Parietal lobe (tissue), 2 donors: ENCODE data around the gene ATG5. TPM values are rescaled to one million over a fixed set of nuclear protein-coding genes. Genes with fewer than 3 reads are reported as not detected.

Source experiments
- small RNA-seq: library from RNA; depleted of rRNA; stranded (forward); fragments of <200 nt; gene quantifications from one replicate; pipeline ENCODE3, GENCODE V24; 2014; ENCODE audit warnings: low replicate concordance
- total RNA-seq: library from RNA; depleted of rRNA; stranded (reverse); fragments of >200 nt; gene quantifications from one replicate; pipeline ENCODE4 v1.2.3, GENCODE V29; 2014

The ATG5 gene
- total RNA-seq, result 65.1 TPM

DNA sequence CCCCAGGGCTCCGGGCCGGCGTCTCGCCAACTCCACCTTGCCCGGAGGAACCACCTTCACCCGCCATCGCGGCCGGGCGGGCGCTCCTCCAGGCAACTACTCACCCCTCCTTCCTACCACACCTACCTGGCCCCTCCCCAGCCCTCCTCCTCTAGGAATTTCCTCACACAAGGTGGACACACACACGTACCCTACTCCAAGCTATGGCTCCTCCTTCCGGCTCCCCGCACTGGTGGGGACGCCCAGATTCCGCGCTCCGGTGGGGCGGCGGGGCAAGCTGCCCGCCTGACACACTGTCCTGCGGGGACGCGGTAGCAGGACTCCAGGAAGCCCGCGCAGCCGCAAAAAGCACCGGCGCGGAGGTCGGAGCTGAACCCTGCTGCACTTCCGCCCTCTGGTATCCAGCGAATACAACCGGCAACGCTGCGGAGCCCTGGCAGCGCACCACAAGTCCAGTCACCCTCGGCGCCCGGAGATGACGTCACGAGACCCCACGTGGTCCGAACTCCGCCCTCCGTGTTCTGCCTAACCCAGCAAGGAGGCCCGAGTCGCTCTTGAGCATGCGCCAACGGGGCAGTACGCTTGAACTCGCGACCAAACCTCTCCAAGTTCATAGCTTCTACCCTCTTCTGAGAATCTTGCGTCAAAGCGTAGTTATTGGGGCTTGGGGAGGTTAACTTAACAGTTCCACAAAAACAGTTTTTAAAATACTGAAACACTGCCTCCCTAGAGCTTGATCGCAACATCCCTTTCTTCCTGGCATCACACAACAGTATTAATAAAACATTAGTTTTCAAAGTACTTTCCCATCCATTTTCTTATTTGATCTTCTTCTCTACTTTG, at the start of gene ATG5:
TSS of gene ATG5 (minus strand) at position 425 of the 843 bp plus-strand sequence. CDS start 9,552 bp downstream, outside the sequence.

DNA sequence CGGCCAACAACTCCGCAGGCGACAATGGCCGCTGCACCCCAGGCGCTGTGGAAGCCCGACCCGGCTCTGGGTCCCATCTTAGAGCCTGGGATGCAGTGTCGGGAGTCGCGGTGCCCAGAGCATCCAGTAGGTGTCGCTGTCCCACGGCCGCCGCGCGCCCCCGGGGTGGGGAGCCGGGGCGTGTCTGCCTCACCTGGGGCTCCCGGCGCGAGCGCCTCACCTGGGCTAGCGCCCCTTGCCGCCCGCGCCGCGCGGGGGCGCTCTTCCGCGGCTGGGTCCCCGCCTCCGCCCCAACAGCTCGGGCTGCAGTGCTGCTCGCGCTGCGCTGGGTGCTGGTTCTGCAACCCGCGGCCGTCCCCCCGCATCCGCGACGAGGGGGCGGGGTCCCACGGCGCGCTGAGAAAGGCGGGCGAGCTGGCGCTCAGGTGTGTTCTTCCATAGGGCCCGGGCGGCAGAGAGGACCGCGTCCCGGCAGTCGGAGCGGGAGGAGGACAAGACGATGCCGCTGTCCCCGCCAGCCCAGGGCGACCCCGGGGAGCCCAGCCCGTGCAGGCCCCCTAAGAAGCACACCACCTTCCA, 34.9 kb upstream of the ATG5 start, which contains the start of gene CRYBG1:
TSS of gene CRYBG1 (plus strand) at position 308 of the 579 bp plus-strand sequence. CDS start at position 500, 192 bp downstream.

Small RNA genes lying within 50 kb of the gene (small RNA-seq; reads per million reads assigned to genes)
- gene RF00015 (not detected), gene RN7SL47P (not detected), gene RNU6-344P (not detected)

Other genes starting within 250 kb of the ATG5 start
- gene PRDM1, start 239.4 kb downstream of the ATG5 start, total RNA-seq, result 2.5 TPM
- gene CRYBG1, start 35.0 kb upstream of the ATG5 start, total RNA-seq, result 0.31 TPM